NCI-H2107 treated with DMSO at 0.1 percent for 48 hours (cell line): ENCODE data around the gene MYO18A.

Experiments
- DNase-seq: peaks from one replicate; lab custom pipeline; 2025; ENCODE audit not compliant: unreplicated experiment; lab: John Stamatoyannopoulos, UW

The MYO18A gene

DNA sequence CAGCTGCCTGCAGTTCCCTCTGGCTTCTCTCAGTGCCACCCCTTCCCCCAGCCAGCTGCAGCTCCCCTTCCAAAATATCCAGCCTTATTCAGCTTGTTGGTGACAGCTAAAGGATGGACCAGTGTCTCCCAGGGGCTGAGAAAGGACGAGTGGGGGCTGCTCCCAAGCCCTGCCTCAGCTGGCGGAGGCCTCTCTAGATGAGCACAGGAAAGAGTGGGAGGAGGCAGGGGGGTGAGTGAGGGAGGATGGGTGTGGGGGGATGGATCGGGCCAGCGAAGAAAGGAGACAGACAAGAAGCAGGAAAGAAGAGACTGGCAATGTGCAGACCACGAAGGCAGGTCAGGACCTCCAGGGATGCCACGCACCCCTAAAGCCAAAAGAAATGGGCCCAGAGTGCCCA, 119.7 kb downstream of the MYO18A start:
- no peak for DNase-seq

DNA sequence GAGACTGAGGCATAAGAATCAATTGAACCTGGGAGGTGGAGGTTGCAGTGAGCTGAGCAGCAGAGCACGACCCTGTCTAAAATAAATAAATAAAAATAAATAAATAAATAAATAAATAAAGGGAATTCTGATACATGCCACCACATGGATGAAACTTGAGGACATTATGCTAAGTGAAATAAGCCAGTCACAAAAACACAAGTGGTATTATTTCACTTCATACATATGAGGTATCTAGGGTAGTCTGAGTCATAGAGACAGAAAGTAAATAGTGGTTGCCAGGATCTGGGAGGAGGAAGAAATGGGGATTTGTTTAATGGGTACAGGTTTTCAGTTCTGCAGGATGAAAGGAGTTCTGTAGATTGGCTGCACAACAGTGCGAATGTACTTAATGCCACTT, 120.9 kb downstream of the MYO18A start:
- DNase-seq: no peak

DNA sequence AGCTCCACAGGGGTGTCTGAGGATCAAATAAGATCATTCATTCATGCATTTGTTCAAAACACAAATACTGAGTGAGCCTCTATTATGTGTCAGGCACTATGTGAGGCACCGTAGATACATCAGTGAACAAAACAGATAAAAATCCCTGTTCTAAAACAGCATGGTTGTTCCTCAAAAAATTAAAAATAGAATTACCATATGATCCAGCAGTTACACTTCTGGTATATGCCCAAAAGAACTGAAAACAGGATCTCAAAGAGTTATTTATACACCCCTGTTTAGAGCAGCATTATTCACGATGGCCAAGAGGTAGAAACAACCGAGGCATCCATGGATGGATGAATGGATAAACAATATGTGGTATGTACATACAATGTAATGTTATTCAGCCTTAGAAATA, 121.8 kb downstream of the MYO18A start:
- DNase-seq: no peak

DNA sequence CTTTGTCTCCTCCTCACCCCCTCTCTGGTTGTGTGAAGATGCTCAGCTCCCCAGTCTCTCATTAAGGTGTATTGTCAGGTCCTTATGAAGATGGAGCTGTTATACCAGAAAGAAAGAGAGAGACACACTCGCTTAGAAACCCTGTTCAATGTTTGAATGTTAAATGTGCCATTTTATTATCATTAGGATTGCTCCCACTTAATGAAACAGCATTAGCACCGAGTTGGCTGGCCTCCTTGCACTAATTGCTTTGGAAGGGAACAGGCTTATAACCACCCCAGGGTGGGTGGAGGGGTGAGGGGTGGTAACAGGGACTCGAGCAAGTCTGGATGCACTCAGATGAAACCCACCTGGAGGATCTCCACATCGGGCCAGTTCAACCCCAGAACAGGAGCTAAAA, 122.8 kb downstream of the MYO18A start:
- DNase-seq: no peak

GRCh38 chr17:29054835-29055234, 125.4 kb downstream of the MYO18A start:
- DNase-seq: no peak

GRCh38 chr17:29051731-29052130, 128.5 kb downstream of the MYO18A start:
- DNase-seq: no peak

DNA sequence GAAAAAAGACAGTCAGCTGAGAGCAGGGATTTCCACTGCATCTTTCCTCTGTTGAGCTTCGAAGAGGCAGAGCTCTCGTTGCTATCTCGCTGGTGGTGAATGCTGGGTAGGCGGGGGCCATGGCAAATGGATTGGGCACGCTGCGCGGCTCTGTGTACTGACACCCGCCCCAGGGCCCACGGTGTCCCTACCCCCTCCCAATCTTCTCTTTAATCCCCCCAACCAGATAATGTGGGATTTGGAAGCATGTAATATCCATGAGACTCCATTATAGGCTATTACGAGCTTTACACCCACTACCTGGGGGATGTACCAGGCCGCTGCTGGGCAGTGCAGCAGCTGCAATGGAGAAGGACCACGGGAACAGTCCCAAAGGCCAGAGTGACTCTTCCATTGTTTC, 129.0 kb downstream of the MYO18A start:
- DNase-seq: no peak

- DNase-seq: no peak
Observed at GRCh38 chr17:29050176-29050575, 130.0 kb downstream of the MYO18A start.

DNA sequence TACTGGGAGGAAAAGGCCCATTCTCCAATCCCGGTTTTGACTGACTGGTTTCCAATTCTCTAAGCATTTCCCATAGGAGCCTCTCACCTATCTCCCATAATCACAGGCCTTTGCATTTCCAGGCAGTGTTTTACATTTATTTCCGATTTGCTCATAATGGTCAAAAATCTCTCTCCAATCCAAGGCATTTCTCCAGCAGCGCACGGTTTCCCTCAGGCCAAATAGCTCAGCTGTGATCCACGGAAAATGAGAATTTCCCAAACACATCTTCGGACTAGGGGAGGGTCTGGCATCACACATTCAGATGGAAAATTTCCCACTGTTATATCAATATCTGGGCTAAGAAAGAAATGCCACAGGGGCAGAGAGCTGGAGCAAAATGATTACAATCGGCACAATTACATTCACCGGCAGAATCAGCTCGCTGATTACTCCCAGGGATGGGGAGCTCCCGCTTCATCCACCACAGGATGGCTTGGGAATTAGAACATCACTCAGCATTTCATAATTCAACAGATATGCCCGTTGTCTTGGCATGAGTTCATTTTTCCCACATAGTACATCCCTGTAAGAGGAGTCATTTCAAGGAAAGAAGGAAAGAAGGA, 130.6 kb downstream of the MYO18A start:
- DNase-seq: no peak

DNA sequence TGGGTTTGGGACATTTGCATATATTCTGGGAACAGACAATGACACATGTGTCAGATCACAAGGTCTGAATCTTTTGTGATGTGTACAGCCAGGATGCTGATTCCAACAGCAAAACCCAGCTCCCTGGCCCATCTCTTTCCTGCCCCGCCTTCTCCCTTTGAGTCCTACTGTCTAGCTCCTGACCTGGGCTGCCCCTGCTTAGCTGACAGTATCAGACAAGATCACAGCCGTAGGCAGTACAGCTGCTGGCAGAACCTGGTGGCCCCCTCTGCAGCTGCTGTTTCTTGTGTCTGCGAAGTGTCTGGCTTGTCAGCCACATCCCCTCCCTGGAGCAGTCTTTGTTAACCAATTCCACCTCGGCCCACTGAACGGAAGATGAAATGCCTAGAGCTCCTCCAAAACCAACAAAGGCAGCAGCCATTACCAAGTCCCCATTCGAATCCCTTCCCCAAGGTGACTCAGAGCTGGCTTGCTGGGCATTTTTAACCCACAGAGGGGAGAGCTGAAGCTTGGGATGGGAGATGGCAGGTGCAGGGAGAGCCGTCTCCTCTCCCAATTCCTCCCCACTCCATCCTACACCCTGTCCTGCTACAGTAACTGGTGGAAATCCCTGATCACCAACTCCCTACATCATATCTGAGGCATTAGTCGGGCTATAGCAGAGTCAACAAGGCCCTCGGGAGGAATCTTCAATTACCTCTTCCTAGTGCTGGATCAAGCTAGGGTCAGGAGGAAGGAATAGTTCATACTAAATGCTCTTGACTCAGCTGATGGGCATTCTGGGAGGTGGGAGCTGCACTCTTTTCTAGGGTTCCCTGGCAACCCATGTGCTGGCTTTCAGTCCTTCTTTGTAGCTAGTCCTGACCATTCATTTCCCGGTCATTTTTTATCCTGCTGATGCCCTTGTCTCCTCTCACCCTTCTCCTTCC, 131.5 kb downstream of the MYO18A start:
- peak; percentile 44 for DNase-seq

DNA sequence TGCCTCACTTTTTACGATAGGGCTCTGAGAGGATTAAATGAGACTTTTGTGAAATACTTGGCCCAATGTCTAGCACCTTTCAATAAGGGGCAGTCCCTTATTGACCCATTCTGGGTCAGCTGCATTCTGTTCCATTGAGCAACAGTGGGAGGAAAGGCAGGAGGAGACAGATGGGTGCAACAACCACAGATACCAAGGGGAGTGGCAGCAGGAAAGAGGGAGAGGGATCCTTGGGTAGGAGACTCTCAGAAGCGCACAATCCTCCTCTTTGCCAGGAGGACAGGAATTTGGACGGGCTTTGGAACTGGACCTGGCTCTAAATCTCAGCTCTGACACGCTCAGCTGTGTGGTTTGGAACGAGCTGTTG, 133.7 kb downstream of the MYO18A start:
- DNase-seq: no peak

- no peak for DNase-seq
Observed at GRCh38 chr17:29045734-29046472, 134.3 kb downstream of the MYO18A start.

DNA sequence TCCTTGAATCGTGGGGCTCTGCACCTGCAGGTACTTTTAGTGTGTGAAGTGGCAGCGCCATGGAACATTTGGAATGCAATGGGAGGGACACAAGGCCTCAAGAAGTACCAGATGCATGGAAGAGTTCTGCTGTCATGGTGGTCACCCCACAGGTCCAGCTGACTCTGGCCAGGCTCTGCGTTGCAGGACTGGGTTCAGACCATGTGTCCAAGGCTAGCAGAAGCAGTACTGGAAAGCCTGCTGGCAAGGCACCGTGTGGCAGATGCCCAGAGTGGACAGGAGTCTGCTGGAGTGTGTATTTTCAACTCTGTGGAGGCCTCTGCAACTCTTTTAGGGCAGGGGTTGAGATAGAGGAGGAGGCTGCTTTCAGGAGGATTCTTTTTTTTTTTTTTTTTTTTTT, 135.2 kb downstream of the MYO18A start:
- no peak for DNase-seq

- no peak for DNase-seq
Observed at GRCh38 chr17:29043539-29044145, 136.6 kb downstream of the MYO18A start.

- peak; percentile 92 for DNase-seq
Observed at GRCh38 chr17:29042679-29043538, 137.3 kb downstream of the MYO18A start, which contains the start of gene PIPOX. Gene PIPOX (plus strand): TSS chr17:29043141. CDS start chr17:29043226, 85 bp downstream.

GRCh38 chr17:29042026-29042678, 138.0 kb downstream of the MYO18A start:
- DNase-seq: no peak

GRCh38 chr17:29041571-29041970, 138.6 kb downstream of the MYO18A start:
- DNase-seq: no peak

DNA sequence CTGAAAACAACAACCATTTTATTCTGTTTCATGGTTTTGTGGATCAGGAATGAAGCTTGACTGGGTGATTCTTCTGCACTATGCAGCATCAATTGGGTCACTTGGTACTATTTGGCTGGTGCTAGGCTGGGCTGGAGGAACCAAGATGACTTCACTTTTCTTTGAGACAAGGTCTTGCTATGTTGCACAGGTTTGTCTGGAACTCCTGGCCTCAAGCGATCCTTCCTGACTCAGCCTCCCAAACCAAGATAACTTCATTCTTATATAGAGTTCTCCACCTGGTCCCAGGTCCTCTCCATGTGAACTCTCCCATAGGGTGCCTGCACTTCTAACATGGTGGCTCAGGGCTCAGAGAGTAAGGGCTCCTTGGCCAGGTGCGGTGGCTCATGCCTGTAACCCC, 139.1 kb downstream of the MYO18A start:
- DNase-seq: no peak

- DNase-seq: no peak
Observed at GRCh38 chr17:29039764-29040598, 140.2 kb downstream of the MYO18A start.
